HL-60 (cell line): ENCODE measurements around the gene TUBGCP6.

ENCODE experiments used
- POLR2AphosphoS5 ChIP-seq: IDR thresholded peaks from 2 replicates; pipeline ENCODE4 v1.6.1; 2012; ENCODE audit warnings: low read depth
- REST ChIP-seq: IDR thresholded peaks from 2 replicates; pipeline ENCODE4 v1.6.1; 2012; ENCODE audit warnings: low read depth; ENCODE audit not compliant: insufficient replicate concordance
- SPI1 ChIP-seq: IDR thresholded peaks from 2 replicates; pipeline ENCODE4 v1.6.1; 2012; ENCODE audit warnings: low read depth, mild to moderate bottlenecking, borderline replicate concordance
- TF ChIP-seq, protein P1 (sequence below): IDR thresholded peaks from one replicate; pipeline ENCODE4 v1.5.1; 2011; ENCODE audit warnings: low read length, control low read depth, inconsistent platforms; ENCODE audit not compliant: insufficient read depth

- TF ChIP-seq, protein P1, sequence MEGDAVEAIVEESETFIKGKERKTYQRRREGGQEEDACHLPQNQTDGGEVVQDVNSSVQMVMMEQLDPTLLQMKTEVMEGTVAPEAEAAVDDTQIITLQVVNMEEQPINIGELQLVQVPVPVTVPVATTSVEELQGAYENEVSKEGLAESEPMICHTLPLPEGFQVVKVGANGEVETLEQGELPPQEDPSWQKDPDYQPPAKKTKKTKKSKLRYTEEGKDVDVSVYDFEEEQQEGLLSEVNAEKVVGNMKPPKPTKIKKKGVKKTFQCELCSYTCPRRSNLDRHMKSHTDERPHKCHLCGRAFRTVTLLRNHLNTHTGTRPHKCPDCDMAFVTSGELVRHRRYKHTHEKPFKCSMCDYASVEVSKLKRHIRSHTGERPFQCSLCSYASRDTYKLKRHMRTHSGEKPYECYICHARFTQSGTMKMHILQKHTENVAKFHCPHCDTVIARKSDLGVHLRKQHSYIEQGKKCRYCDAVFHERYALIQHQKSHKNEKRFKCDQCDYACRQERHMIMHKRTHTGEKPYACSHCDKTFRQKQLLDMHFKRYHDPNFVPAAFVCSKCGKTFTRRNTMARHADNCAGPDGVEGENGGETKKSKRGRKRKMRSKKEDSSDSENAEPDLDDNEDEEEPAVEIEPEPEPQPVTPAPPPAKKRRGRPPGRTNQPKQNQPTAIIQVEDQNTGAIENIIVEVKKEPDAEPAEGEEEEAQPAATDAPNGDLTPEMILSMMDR: no peak
- TF ChIP-seq REST (no peak), POLR2AphosphoS5 (peak; percentile 15; the same call in 1 of the 2 replicates), SPI1 (no peak)
Observed at GRCh38 chr22:50215297-50216054, 29.3 kb downstream of the TUBGCP6 start.
